HepG2 (cell line): Measurements from ENCODE around the gene CLCN1.

Experiments used
- GTF2F1 ChIP-seq: fragments of 150-350 bp; IDR thresholded peaks from 2 replicates; pipeline ENCODE4 v1.6.1; 2014; ENCODE audit warnings: low read length
- HDAC2 ChIP-seq: sonication (generic); formaldehyde crosslinking; IDR thresholded peaks from 2 replicates; pipeline ENCODE4 v1.4.0; 2020; ENCODE audit warnings: missing genetic modification reagents
- MXI1 ChIP-seq: IDR thresholded peaks from 3 replicates; pipeline ENCODE4 v1.6.1; 2012; ENCODE audit warnings: low read depth, low read length, inconsistent platforms, borderline replicate concordance
- NR3C1 ChIP-seq: sonication (generic); formaldehyde crosslinking; IDR thresholded peaks from 2 replicates; pipeline ENCODE4 v1.4.0; 2020; ENCODE audit warnings: missing genetic modification reagents
- POGZ ChIP-seq: sonication (generic); formaldehyde crosslinking; IDR thresholded peaks from 2 replicates; pipeline ENCODE4 v1.4.0; 2020; ENCODE audit warnings: mild to moderate bottlenecking, missing genetic modification reagents
- POLR2A ChIP-seq, 2 experiments: IDR thresholded peaks; 2 replicates each; pipeline ENCODE4 v1.6.1; 2011; ENCODE audit warnings: low read depth in 2 of 2, low read length in 2 of 2, mild to moderate bottlenecking in 1 of 2, moderate library complexity in 1 of 2; ENCODE audit not compliant: insufficient read depth in 1 of 2
- SALL2 ChIP-seq: sonication (generic); formaldehyde crosslinking; IDR thresholded peaks from 2 replicates; pipeline ENCODE4 v1.8.1; 2023; ENCODE audit warnings: mild to moderate bottlenecking, missing genetic modification reagents, inconsistent platforms
- TOE1 ChIP-seq: sonication (generic); formaldehyde crosslinking; IDR thresholded peaks from 2 replicates; pipeline ENCODE4 v1.4.0; 2020; ENCODE audit warnings: mild to moderate bottlenecking, missing genetic modification reagents
- ZMYM4 ChIP-seq: sonication (generic); formaldehyde crosslinking; IDR thresholded peaks from 2 replicates; pipeline ENCODE4 v1.8.1; 2023; ENCODE audit warnings: mild to moderate bottlenecking, missing genetic modification reagents
- TF ChIP-seq, protein P1 (sequence below): sonication (generic); formaldehyde crosslinking; IDR thresholded peaks from 2 replicates; pipeline ENCODE4 v1.5.0; 2020; ENCODE audit warnings: mild to moderate bottlenecking, missing genetic modification reagents, moderate library complexity
- TF ChIP-seq, protein P2 (sequence below): sonication (generic); formaldehyde crosslinking; IDR thresholded peaks from 2 replicates; pipeline ENCODE4 v1.8.1; 2023; ENCODE audit warnings: mild to moderate bottlenecking, missing genetic modification reagents
- TF ChIP-seq, protein P3 (sequence below): sonication (generic); formaldehyde crosslinking; IDR thresholded peaks from 2 replicates; pipeline ENCODE4 v1.4.0; 2020; ENCODE audit warnings: missing genetic modification reagents

DNA sequence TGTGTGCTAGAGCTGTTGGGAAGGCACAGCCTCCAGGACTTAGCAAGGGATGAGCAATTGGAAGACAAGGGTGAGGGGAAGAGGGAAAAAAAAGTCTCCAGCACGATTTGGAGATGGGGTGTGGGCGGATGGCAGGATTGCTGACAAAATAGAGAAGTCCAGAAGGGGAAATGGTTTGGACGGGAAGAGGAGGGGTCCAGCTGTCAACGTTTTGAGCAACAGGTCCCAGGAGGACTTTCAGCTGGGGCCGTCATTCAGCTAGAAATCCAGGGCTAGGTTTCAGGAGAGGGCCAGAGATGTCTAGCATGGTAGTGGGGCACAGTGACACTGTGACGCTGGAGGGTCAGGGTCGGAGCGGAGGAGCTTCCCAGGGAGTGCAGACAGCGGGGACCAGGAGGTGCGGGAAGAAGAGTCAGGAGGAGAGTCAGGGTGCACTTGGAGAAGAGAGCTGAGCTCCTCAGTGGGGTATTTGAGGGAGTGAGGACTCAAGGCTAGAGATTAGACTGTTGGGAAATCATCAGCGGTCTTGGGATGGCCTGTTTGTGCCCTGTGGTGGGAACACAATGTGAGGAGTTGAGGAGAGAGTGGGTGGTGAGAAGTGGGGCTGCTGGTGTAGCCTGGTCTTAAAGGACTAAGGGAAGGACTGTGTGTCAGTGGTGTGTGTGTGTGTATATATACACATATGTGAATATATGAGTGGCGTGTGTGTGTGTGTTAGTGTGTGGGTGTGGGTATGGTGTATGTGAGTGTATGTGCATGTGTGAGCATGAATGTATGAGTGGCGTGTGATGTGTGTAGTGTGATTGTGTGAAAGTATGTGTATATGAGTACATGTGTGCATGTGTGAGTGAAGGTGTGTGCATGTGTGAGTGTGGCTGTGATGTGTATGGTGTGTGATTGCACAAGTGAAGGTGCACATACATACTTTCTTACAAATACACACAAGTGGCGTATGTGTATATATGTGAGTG lies 69.0 kb downstream of the CLCN1 start:
- TF ChIP-seq, protein P1, sequence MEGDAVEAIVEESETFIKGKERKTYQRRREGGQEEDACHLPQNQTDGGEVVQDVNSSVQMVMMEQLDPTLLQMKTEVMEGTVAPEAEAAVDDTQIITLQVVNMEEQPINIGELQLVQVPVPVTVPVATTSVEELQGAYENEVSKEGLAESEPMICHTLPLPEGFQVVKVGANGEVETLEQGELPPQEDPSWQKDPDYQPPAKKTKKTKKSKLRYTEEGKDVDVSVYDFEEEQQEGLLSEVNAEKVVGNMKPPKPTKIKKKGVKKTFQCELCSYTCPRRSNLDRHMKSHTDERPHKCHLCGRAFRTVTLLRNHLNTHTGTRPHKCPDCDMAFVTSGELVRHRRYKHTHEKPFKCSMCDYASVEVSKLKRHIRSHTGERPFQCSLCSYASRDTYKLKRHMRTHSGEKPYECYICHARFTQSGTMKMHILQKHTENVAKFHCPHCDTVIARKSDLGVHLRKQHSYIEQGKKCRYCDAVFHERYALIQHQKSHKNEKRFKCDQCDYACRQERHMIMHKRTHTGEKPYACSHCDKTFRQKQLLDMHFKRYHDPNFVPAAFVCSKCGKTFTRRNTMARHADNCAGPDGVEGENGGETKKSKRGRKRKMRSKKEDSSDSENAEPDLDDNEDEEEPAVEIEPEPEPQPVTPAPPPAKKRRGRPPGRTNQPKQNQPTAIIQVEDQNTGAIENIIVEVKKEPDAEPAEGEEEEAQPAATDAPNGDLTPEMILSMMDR (CRISPR knock-in tag) = no peak
- TF ChIP-seq POLR2A (IDR thresholded peaks at IDR 0.05; ENCODE audit: insufficient read depth in 1 of 2, low read depth in 2 of 2, low read length in 2 of 2) (peak in 1 of 2 experiments; percentile 39; a peak in 1 of 4 replicates), HDAC2 (CRISPR knock-in tag) (no peak), GTF2F1 (no peak), POGZ (CRISPR knock-in tag) (no peak), SALL2 (CRISPR knock-in tag) (no peak), MXI1 (no peak), NR3C1 (CRISPR knock-in tag) (no peak), ZMYM4 (CRISPR knock-in tag) (no peak), TOE1 (CRISPR knock-in tag) (no peak)
- TF ChIP-seq, protein P2, sequence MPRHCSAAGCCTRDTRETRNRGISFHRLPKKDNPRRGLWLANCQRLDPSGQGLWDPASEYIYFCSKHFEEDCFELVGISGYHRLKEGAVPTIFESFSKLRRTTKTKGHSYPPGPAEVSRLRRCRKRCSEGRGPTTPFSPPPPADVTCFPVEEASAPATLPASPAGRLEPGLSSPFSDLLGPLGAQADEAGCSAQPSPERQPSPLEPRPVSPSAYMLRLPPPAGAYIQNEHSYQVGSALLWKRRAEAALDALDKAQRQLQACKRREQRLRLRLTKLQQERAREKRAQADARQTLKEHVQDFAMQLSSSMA (CRISPR knock-in tag) = no peak
- TF ChIP-seq, protein P3, sequence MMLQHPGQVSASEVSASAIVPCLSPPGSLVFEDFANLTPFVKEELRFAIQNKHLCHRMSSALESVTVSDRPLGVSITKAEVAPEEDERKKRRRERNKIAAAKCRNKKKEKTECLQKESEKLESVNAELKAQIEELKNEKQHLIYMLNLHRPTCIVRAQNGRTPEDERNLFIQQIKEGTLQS (CRISPR knock-in tag) = no peak
